Fibroblast of skin of back (primary cell): ENCODE measurements around the gene AMDHD1.
"Not testable (repeated sequence)": the region's sequence is repeated elsewhere in the genome, so short reads cannot be mapped to it uniquely, and the experiment has no call there.

Source experiments
- DNase-seq: peaks from one replicate; pipeline ENCODE4 v3.0.0-alpha.2; 2013

AMDHD1 gene

GRCh38 chr12:95963096-95963495 lies 20.0 kb downstream of the AMDHD1 start:
- no peak for DNase-seq

GRCh38 chr12:95966287-95966870 lies 23.2 kb downstream of the AMDHD1 start:
- DNase-seq, result no peak

GRCh38 chr12:95967301-95967700 lies 24.2 kb downstream of the AMDHD1 start:
- DNase-seq, result no peak

GRCh38 chr12:95969116-95969515 lies 26.0 kb downstream of the AMDHD1 start:
- not testable (repeated sequence) for DNase-seq

- DNase-seq, result no peak
These were observed 27.8 kb downstream of the AMDHD1 start for GRCh38 chr12:95970905-95971304.

GRCh38 chr12:95972832-95973456 lies 29.8 kb downstream of the AMDHD1 start:
- DNase-seq, result no peak

GRCh38 chr12:95974358-95974757 lies 31.2 kb downstream of the AMDHD1 start:
- DNase-seq, result no peak

- no peak for DNase-seq
These were observed 32.4 kb downstream of the AMDHD1 start for GRCh38 chr12:95975491-95975890.

- DNase-seq, result peak; percentile 37
These were observed 33.3 kb downstream of the AMDHD1 start for GRCh38 chr12:95976416-95976832.

- DNase-seq, result no peak
These were observed 34.7 kb downstream of the AMDHD1 start for GRCh38 chr12:95977764-95978305.

- DNase-seq, result no peak
These were observed 35.2 kb downstream of the AMDHD1 start for GRCh38 chr12:95978351-95978750.

- no peak for DNase-seq
These were observed 35.6 kb downstream of the AMDHD1 start for GRCh38 chr12:95978774-95979173.

GRCh38 chr12:95980437-95980836 lies 37.3 kb downstream of the AMDHD1 start:
- no peak for DNase-seq

- no peak for DNase-seq
These were observed 39.5 kb downstream of the AMDHD1 start for GRCh38 chr12:95982602-95983001.

GRCh38 chr12:95984682-95985081 lies 41.6 kb downstream of the AMDHD1 start:
- no peak for DNase-seq

GRCh38 chr12:95986635-95987570 lies 43.8 kb downstream of the AMDHD1 start:
- DNase-seq, result no peak

GRCh38 chr12:95988506-95989275 lies 45.6 kb downstream of the AMDHD1 start:
- no peak for DNase-seq

- no peak for DNase-seq
These were observed 46.5 kb downstream of the AMDHD1 start for GRCh38 chr12:95989504-95990123.

- no peak for DNase-seq
These were observed 47.0 kb downstream of the AMDHD1 start for GRCh38 chr12:95990136-95990535.

- DNase-seq, result no peak
These were observed 50.8 kb downstream of the AMDHD1 start for GRCh38 chr12:95993907-95994306.

GRCh38 chr12:95994476-95994875 lies 51.3 kb downstream of the AMDHD1 start:
- peak; percentile 11 for DNase-seq
